Suppressor macrophage treated with lipopolysaccharide for 1 hour (primary cell): Measurements from ENCODE around the gene TSPAN33.

ENCODE experiments used
- DNase-seq, 3 donors: peaks; one replicate each; pipeline ENCODE4 v3.0.0-alpha.2; 2020 to 2022

The TSPAN33 gene, protein sequence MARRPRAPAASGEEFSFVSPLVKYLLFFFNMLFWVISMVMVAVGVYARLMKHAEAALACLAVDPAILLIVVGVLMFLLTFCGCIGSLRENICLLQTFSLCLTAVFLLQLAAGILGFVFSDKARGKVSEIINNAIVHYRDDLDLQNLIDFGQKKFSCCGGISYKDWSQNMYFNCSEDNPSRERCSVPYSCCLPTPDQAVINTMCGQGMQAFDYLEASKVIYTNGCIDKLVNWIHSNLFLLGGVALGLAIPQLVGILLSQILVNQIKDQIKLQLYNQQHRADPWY

GRCh38 chr7:129144095-129144833 is at the start of gene TSPAN33:
TSS of gene TSPAN33 (plus strand) at chr7:129144707. CDS start at chr7:129144981, 274 bp downstream.
- DNase-seq = peak; percentile 81 to 94 (median 86)

- no peak for DNase-seq
Observed at GRCh38 chr7:129095258-129095657, 49.2 kb upstream of the TSPAN33 start.

GRCh38 chr7:129098409-129099084 is 46.0 kb upstream of the TSPAN33 start:
- DNase-seq = no peak

- no peak for DNase-seq
Observed at GRCh38 chr7:129100827-129101166, 43.7 kb upstream of the TSPAN33 start.

GRCh38 chr7:129101746-129102145 is 42.8 kb upstream of the TSPAN33 start:
- DNase-seq = no peak

DNA sequence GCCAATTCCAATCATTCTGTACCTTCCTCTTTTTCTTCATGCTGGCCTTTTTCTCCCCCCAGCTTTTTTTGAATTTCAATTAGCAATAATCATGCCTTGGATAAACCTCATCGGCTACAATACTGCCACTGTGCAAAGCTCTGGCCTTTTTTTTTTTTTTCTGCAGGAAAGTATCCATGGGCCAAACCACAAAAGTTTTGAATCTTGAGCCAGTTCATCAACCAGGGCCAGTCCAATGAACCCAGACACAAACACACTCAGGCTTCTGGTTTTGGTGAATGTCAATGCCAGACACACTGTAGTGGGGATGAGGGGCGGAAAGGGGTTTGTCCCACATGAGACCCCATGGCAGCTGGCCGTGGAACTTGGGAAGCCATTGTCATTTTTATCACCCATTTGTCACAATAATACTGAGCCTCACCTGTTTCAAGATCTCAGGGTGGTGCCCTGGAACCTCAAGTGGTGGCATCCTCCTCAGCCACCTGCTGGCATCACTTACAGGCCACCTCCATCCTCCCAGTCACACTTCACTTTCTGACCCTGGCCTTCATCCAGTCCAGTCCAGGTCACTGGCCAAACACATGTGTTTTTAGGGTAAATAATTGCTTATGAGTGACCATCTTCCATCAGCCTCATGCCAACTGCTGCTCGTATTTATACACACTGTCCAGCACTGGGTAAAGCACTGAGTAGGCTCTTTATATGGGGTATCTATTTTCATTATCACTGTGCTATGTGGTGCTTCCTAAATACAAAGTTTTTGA is 40.8 kb upstream of the TSPAN33 start:
- DNase-seq = no peak

DNA sequence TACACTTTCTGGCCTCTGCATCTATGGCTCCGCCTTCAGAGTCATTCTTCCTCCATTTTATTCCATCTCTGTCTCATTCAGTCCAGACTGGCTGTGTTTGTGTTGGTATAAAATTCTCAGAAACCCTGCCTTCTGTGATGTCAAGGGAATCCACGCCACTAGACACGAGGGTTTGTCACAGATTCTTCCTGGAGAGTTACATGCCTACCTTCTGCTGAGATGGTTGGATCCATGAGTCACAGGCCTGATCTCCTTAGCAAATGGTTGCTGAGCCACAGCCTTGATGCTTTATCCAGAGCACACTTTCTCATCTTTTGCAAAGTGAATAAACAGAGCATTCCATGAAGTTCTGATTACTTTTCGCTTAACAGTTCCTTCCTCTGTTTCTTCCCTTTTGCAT is 35.9 kb upstream of the TSPAN33 start:
- peak; percentile 17 to 53 (median 19) for DNase-seq

DNA sequence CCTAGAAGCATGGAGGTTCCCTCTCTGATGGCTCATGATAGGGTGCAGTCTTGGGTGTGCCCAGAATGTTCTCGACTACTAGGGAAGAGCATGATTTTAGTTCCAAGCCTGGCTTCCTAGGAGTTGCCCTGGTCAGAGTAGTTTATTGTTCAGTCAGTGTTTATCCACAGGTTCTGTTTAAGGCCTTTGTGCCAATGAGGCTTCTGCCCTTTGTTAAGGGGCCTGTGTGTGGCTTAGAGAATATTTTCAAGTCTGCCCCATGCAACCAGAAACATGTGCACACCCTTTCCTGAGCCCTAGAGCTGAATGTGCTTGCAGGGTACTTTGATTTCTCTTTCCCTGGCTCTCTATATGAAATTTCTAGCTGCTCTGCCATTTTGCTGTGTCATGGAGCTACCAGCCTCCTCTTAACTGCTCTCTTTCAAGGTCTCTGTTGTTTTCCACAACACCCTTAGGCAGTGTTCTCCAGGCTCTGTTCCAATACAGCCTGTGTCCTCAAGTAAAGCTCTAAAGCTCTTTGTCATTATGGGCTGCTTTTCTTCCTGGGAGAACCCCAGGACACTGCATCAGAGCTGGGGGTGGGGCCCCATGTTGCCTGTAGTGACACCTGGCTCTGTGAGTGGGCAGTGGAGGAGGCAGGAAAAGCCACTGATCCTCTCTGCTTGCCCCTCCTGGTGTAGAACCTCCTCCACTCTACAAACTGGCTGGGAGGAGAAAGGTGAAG is 34.1 kb upstream of the TSPAN33 start:
- no peak for DNase-seq

GRCh38 chr7:129110982-129111376 is 33.5 kb upstream of the TSPAN33 start:
- DNase-seq = no peak

- no peak for DNase-seq
Observed at GRCh38 chr7:129115676-129116075, 28.8 kb upstream of the TSPAN33 start.

DNA sequence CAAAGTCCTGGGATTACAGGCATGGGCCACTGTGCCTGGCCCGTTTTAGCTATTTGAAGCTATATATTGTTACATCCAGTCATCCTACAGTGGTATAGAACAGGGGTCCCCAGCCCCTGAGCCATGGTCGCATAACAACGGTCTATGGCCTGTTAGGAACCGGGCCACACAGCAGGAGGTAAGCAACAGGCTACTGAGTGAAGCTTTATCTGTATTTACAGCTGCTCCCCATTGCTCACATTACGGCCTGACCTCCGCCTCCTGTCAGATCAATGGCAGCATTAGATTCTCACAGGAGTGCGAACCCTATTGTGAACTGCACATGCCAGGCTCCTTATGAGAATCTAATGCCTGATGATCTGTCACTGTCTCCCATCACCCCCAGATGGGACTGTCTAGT is 26.3 kb upstream of the TSPAN33 start:
- no peak for DNase-seq

- DNase-seq = no peak
Observed at GRCh38 chr7:129118976-129119375, 25.5 kb upstream of the TSPAN33 start.

DNA sequence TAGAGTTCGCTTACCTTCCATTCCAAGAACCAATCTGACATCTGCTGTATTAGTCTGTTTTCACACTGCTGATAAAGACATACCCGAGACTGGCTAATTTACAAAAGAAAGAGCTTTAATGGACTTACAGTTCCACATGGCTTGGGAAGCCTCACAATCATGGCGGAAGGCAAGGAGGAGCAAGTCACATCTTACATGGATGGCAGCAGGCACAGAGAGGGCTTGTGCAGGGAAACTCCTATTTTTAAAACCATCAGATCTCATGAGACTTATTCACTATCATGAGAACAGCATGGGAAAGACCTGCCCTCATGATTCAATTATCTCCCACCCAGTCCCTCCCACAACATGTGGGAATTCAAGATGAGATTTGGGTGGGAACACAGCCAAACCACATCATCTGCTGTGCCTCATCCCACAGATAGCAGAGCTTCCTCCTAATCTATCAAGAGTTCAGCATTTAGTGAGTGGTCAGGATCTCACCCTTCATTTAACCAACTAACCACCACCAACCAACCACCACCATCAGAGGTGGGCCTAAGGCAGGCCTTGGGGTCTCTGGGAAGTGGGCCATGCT is 22.9 kb upstream of the TSPAN33 start:
- DNase-seq = peak; percentile 71 to 83 (median 74)

DNA sequence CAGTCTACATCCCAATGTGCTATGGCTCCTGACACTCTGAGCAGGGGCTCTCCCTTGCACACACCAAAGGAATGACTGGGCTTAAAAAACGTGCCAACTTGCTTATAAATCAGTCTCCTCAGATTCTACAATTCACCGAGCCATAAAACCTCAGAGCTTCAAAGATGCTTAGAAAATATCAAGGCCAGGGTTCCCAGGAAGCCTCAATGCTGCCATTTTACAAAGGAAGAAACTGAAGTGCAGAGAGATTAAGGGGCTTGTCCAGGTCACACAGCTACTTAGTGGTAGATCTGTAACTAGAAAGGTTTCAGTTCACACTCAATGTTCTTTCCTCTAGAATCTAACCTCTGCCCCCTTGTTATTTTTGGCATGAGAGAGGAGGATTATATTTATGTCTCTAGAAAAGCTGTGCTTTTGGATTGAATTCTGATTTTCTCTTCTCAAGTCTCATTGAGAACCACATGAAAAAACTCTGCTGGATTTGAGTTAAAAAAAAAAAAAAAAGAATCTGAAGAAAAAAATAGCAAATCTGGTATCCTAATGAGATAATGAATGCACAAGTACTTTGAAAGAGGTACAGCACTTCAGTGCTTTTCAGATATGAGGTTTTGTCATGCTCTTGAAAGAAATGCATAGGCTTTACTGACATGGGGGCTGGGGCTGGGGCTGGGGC is 22.3 kb upstream of the TSPAN33 start:
- no peak for DNase-seq

GRCh38 chr7:129122751-129123509 is 21.6 kb upstream of the TSPAN33 start:
- peak; percentile 95 to 99 (median 96) for DNase-seq

GRCh38 chr7:129123510-129123857 is 21.0 kb upstream of the TSPAN33 start:
- no peak for DNase-seq

- no peak for DNase-seq
Observed at GRCh38 chr7:129126314-129126713, 18.2 kb upstream of the TSPAN33 start.

- no peak for DNase-seq
Observed at GRCh38 chr7:129127154-129127553, 17.4 kb upstream of the TSPAN33 start.

GRCh38 chr7:129127601-129128000 is 16.9 kb upstream of the TSPAN33 start:
- DNase-seq = no peak

GRCh38 chr7:129134356-129134987 is 10.0 kb upstream of the TSPAN33 start:
- peak; percentile 50 to 74 (median 67) for DNase-seq
